HepG2 (cell line): ENCODE data around the gene TSNAX. TPM values are rescaled to one million over a fixed set of nuclear protein-coding genes. Genes with fewer than 3 reads are reported as not detected.

ENCODE experiments used
- ARID4A ChIP-seq: sonication (generic); formaldehyde crosslinking; IDR thresholded peaks from 2 replicates; pipeline ENCODE4 v1.5.0; 2020; ENCODE audit warnings: mild to moderate bottlenecking, missing genetic modification reagents, borderline replicate concordance
- CTCF ChIP-seq: sonication (generic); formaldehyde crosslinking; IDR thresholded peaks from 2 replicates; pipeline ENCODE4 v1.5.0; 2020; ENCODE audit warnings: mild to moderate bottlenecking, missing genetic modification reagents, moderate library complexity
- HMGXB4 ChIP-seq, 2 experiments: sonication (generic) in 1 of 2; formaldehyde crosslinking in 1 of 2; IDR thresholded peaks; 2 replicates each; pipeline versions ENCODE4 v1.4.0 to v1.6.1; 2018 to 2020; ENCODE audit warnings: missing genetic modification reagents in 2 of 2, borderline replicate concordance in 1 of 2, low read depth in 1 of 2, mild to moderate bottlenecking in 1 of 2, missing biosample characterization in 1 of 2
- KAT2B ChIP-seq: fragments of 150-350 bp; IDR thresholded peaks from 2 replicates; pipeline ENCODE4 v1.6.1; 2014; ENCODE audit warnings: low read depth, low read length, borderline replicate concordance
- SMC3 ChIP-seq: IDR thresholded peaks from 2 replicates; pipeline ENCODE4 v1.6.1; 2011; ENCODE audit warnings: low read length, improper control_type of control experiment
- STAG1 ChIP-seq: sonication (generic); formaldehyde crosslinking; IDR thresholded peaks from 2 replicates; pipeline ENCODE4 v1.4.0; 2020; ENCODE audit warnings: missing genetic modification reagents
- ZEB1 ChIP-seq: IDR thresholded peaks from 2 replicates; pipeline ENCODE4 v1.6.1; 2012; ENCODE audit warnings: mild to moderate bottlenecking, low read depth, inconsistent platforms; ENCODE audit not compliant: insufficient replicate concordance
- ZMYM4 ChIP-seq: sonication (generic); formaldehyde crosslinking; IDR thresholded peaks from 2 replicates; pipeline ENCODE4 v1.8.1; 2023; ENCODE audit warnings: mild to moderate bottlenecking, missing genetic modification reagents
- ZNF362 ChIP-seq: sonication (generic); formaldehyde crosslinking; IDR thresholded peaks from 2 replicates; pipeline ENCODE4 v1.4.0; 2020; ENCODE audit warnings: missing genetic modification reagents, mild to moderate bottlenecking, borderline replicate concordance
- ZNF383 ChIP-seq: sonication (generic); formaldehyde crosslinking; IDR thresholded peaks from 2 replicates; pipeline ENCODE4 v1.4.0; 2020; ENCODE audit warnings: missing genetic modification reagents, mild to moderate bottlenecking, borderline replicate concordance
- ZNF644 ChIP-seq: IDR thresholded peaks from 2 replicates; pipeline ENCODE4 v1.6.1; 2016; ENCODE audit warnings: low read depth
- ZNF703 ChIP-seq: sonication (generic); formaldehyde crosslinking; IDR thresholded peaks from 2 replicates; pipeline ENCODE4 v1.5.1; 2020; ENCODE audit warnings: missing genetic modification reagents, mild to moderate bottlenecking, moderate library complexity, borderline replicate concordance
- ZNF775 ChIP-seq: sonication (generic); formaldehyde crosslinking; IDR thresholded peaks from 2 replicates; pipeline ENCODE4 v1.4.0; 2020; ENCODE audit warnings: missing genetic modification reagents, mild to moderate bottlenecking, moderate library complexity, borderline replicate concordance
- polyA plus RNA-seq, 8 experiments: library from polyadenylated mRNA; depleted of rRNA in 3 of 8; stranded (reverse) in 7 of 8; unstranded in 1 of 8; fragments of >200 nt; fragmentation: Illumina TruSeq in 4 of 8; extraction: Trizol in 4 of 8; gene quantifications; 2 replicates each; pipeline versions ENCODE4 v1.2.1 to v1.2.3, GENCODE V29; 2011 to 2016; ENCODE audit warnings: low read depth in 4 of 8, missing spikeins in 1 of 8, mixed read lengths in 1 of 8; ENCODE audit not compliant: insufficient read depth in 1 of 8
- total RNA-seq, 5 experiments: library from RNA; depleted of rRNA; stranded (reverse); fragments of >200 nt; fragmentation: Illumina TruSeq; extraction: Trizol; gene quantifications; 2 replicates each; pipeline ENCODE4 v1.2.3, GENCODE V29; 2016; ENCODE audit warnings: low read depth in 1 of 5

TSNAX gene
- total and polyA plus RNA-seq, 2 of the 13 experiments (the other 11 are each of a cell fraction or from before 2014, with no cell fraction given) = 13.2 to 46.2 TPM

- peak; percentile 65 for TF ChIP-seq CTCF
- peak; percentile 82 for TF ChIP-seq STAG1 (CRISPR knock-in tag)
- TF ChIP-seq HMGXB4 (CRISPR knock-in tag; IDR thresholded peaks at IDR 0.05; ENCODE audit: borderline replicate concordance in 1 of 2, low read depth in 1 of 2) = peak in 1 of 2 experiments; percentile 46; a peak in 1 of 4 replicates
- TF ChIP-seq KAT2B = 0 out of 2 replicates have a peak, but pooled peaks have one; percentile 20
- TF ChIP-seq ARID4A (CRISPR knock-in tag) = peak; percentile 27; the same call in 1 of the 2 replicates
- TF ChIP-seq ZNF644 = 0 out of 2 replicates have a peak, but pooled peaks have one; percentile 17
- no peak for TF ChIP-seq ZNF703 (CRISPR knock-in tag)
- TF ChIP-seq ZEB1 = no peak
- no peak for TF ChIP-seq ZNF383
- no peak for TF ChIP-seq ZNF775 (CRISPR knock-in tag)
- peak; percentile 61; the same call in 1 of the 2 replicates for TF ChIP-seq SMC3
- 0 out of 2 replicates have a peak, but pooled peaks have one; percentile 20 for TF ChIP-seq ZMYM4 (CRISPR knock-in tag)
- TF ChIP-seq ZNF362 = peak; percentile 59; the same call in 1 of the 2 replicates
These were observed 75.3 kb downstream of the TSNAX start (continued) for GRCh38 chr1:231603598-231604275.
